Measurements from ENCODE around the gene FUNDC2. TPM values are rescaled to one million over a fixed set of nuclear protein-coding genes. Genes with fewer than 3 reads are reported as not detected.
A peak's percentile ranks its signal among the peaks of the same experiment; 100 is the strongest.

FUNDC2 gene
- total RNA-seq, 1 donor from 2014 or later: 54.0 TPM

GRCh38 chrX:155009994-155010472 lies 16.6 kb upstream of the FUNDC2 start:
- Histone ChIP-seq H3K4me3 (no peak overlapping the region), H3K36me3 (no peaks in the 10 kb centered on the region), H3K4me1 (no peaks in the 10 kb centered on the region), H3K27me3 (no peaks in the 10 kb centered on the region), H3K27ac (no peak overlapping the region), H3K9me3 (no peaks in the 10 kb centered on the region)
- TF ChIP-seq CTCF (IDR thresholded peaks at IDR 0.05): no peak
- DNase-seq (ENCODE audit: low spot score in 2 of 2): no peak
- intact Hi-C loops (cut with DNase I): no loop called here

- H3K36me3 ChIP-seq: no peaks in the 10 kb centered on the region
- intact Hi-C loops (cut with DNase I): no loop called here
- H3K4me1 ChIP-seq: no peaks in the 10 kb centered on the region
- no peak overlapping the region for H3K4me3 ChIP-seq
- no peaks in the 10 kb centered on the region for H3K9me3 ChIP-seq
- no peak for DNase-seq (ENCODE audit: low spot score in 2 of 2)
- H3K27ac ChIP-seq: no peak overlapping the region
- TF ChIP-seq CTCF (IDR thresholded peaks at IDR 0.05): no peak
- H3K27me3 ChIP-seq: no peaks in the 10 kb centered on the region
Measured at GRCh38 chrX:155020591-155020990, 6.1 kb upstream of the FUNDC2 start.

DNA sequence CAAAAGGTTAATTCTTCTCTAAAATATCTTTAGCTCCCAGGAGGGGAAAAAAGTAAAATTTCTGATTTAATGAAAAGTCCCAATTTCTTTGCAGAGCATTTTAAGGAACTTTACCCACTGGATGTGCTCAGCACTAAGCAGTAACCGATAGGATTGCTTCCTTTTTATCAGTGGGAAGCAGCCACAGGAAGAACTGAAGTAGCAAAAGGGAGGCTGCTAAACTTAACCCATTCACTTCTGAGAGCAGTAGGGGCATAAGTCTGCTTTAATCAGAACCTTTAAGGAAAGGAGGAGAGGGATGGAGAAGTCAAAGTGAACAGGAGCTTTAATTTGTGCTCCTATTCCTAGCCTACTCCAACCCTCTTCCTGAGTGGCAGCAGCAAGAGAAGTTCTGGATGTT lies 4.1 kb upstream of the FUNDC2 start, which contains the start of gene F8:
Gene F8, minus strand, starts transcription at position 139 of the 400 bp plus-strand sequence. CDS start 171 bp downstream, outside the sequence.
- Histone ChIP-seq H3K4me3 (no peak within 1 kb of the TSS), H3K27me3 (no peaks in the 10 kb centered on the region), H3K27ac (no peak within 1 kb of the TSS), H3K36me3 (no peaks in the 10 kb centered on the region), H3K9me3 (no peaks in the 10 kb centered on the region), H3K4me1 (no peaks in the 10 kb centered on the region)
- DNase-seq (ENCODE audit: low spot score in 2 of 2): no peak
- intact Hi-C loops (cut with DNase I): no loop called here
- no peak for TF ChIP-seq CTCF (IDR thresholded peaks at IDR 0.05)

GRCh38 chrX:155023907-155024833 lies 2.5 kb upstream of the FUNDC2 start:
- no peak overlapping the region for H3K4me3 ChIP-seq
- H3K27ac ChIP-seq: no peak overlapping the region
- H3K4me1 ChIP-seq: no peaks in the 10 kb centered on the region
- no peak for TF ChIP-seq CTCF (IDR thresholded peaks at IDR 0.05)
- no peak for DNase-seq (ENCODE audit: low spot score in 2 of 2)
- no peaks in the 10 kb centered on the region for H3K27me3 ChIP-seq
- H3K9me3 ChIP-seq: no peaks in the 10 kb centered on the region
- no peaks in the 10 kb centered on the region for H3K36me3 ChIP-seq
- intact Hi-C loops (cut with DNase I): no loop called here

- no peak for TF ChIP-seq CTCF (IDR thresholded peaks at IDR 0.05)
- no peak for DNase-seq (ENCODE audit: low spot score in 2 of 2)
- Histone ChIP-seq H3K36me3 (no peaks in the 10 kb centered on the region), H3K4me1 (no peaks in the 10 kb centered on the region), H3K4me3 (peak overlapping the region; percentile 61 to 73), H3K27me3 (no peaks in the 10 kb centered on the region), H3K9me3 (no peaks in the 10 kb centered on the region), H3K27ac (peak overlapping the region; percentile 96 to 97)
- intact Hi-C loops (cut with DNase I): loop anchor here (1.0 kb wide), 1 partner anchor 45 kb away; the partner anchor contains the start of genes BRCC3, CMC4 and MTCP1
Measured at GRCh38 chrX:155026420-155026726, 271 bp upstream of the FUNDC2 start.

Data from ascending aorta (tissue), 2 donors.